Stimulated activated CD4-positive, alpha-beta T cell treated with anti-CD3 and anti-CD28 coated beads, Interleukin-4, amount 100 ng/mL, for 1 hour (primary cell): Measurements from ENCODE around the gene MRI1.
"Not testable (repeated sequence)": the region's sequence is repeated elsewhere in the genome, so short reads cannot be mapped to it uniquely, and the experiment has no call there.

Experiments used
- DNase-seq: peaks from one replicate; pipeline ENCODE4 v3.0.0-alpha.2; 2020

Gene MRI1

DNA sequence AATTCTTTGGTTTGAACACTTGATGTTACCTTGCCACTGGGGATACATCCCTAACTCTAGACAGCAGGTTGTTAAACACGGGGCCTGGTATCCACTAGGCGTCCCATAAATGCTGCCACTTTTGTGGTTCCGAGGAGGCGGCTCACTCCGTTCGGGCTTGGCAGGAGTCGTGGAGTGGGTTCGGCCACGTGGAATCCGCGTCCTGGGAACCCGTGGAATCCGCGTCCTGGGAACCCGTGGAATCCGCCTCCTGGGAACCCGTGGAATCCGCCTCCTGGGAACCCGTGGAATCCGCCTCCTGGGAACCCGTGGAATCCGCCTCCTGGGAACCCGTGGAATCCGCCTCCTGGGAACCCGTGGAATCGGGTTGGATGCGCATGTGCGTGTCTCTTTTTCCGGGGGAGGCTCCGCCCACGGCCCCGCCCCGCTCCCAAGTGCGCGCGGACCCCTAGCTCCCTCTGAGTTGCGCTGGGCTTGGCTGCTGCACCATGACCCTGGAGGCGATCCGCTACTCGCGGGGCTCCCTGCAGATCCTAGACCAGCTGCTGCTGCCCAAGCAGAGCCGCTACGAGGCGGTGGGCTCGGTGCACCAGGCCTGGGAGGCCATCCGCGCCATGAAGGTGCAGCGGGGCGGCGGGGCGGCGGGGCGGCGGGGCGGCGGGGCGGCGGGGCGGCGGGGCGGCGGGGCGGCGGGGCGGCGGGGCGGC lies at the start of gene MRI1:
MRI1 (plus strand) TSS at position 422 of the 707 bp plus-strand sequence; CDS start at position 489, 67 bp downstream.
- DNase-seq, result peak; percentile 73

DNA sequence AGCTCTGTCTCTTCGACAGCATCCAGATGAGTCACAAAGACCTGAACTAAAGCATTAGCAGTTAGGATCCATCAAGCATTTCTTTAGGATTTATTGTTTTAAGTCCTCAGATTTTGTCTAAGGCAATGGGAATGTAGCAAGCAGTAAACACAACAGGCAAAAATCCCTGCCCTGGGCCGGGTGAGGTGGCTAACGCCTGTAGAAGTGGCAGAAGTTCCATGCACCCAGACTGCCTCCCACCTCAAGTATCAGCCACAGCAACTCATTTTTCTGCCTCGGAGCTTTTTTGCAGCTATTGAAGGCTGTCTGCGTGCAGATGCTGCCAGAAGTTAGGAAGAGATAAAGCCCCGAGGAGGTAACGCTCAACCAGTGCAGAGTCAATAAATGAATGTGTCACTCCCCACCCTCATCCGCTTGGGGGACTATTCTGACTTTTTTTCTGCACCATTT lies 47.1 kb upstream of the MRI1 start:
- no peak for DNase-seq

DNA sequence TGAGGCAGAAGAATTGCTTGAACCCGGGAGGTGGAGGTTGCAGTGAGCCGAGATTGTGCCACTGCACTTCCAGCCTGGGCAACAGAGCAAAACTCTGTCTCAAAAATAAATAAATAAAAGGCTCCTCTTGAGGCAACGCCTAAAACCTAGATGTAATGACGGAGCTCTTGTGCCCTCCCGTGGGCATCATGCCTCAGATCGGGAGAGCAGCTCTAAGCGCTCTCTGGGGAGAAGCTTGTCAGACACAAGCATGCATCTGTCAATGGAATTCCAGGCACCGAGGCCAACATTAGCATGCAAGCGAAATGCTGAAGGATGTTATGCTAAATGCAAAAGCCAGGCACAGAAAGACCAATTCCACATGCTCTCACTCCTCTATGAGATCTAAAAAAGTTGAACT lies 45.6 kb upstream of the MRI1 start:
- DNase-seq, result no peak

DNA sequence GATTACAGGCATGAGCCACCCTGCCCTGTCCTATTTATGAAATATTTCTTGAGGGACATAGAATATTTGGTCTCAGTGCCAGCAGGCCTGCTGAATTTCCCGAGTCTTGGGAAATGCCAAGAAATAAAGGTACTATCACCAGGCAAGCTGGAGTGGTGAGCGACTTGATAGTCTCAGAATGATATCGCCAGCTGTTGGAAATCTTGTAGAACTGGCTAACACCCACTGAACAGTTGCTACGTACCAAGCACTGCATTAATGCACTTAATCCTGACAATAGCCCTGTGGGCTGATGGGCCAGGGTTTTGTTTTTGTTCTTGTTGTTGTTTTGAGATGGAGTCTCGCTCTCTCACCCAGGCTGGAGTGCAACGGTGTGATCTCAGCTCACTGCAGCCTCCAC lies 42.2 kb upstream of the MRI1 start:
- no peak for DNase-seq

DNA sequence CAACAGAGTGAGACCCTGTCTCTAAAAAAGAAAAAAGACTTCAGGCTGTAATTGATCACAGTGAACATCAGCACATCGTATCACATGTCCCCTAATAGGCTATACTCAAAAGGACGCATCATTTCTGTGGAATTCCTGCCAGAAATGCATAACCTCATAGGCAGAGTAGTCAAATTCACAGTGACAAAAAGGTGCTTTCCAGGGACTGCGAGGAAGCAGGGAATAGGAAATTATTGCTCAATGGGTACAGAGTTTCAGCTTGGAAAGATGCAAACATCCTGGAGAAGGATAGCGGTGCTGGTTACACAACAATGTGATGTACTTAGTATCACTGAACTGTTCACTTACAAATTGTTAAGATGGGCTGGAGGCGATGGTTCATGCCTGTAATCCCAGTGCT lies 41.1 kb upstream of the MRI1 start:
- no peak for DNase-seq

DNA sequence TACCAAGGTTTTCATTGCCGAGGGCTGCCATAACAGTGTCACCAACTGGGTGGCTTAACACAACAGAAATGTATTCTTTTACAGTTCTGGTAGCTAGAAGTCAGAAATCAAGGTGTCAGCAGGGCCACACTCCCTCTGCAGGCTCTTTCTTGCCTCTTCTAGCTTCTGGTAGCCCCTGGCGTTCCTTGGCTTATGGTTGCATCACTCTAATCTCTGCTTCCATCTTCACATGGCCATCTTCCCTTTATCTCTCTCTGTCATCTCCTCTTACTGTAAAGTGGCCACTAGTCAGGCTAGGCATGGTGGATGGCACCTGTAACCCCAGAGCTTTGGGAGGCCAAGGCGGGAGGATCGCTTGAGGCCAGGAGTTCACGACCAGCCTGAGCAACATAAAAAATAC lies 38.0 kb upstream of the MRI1 start:
- no peak for DNase-seq

DNA sequence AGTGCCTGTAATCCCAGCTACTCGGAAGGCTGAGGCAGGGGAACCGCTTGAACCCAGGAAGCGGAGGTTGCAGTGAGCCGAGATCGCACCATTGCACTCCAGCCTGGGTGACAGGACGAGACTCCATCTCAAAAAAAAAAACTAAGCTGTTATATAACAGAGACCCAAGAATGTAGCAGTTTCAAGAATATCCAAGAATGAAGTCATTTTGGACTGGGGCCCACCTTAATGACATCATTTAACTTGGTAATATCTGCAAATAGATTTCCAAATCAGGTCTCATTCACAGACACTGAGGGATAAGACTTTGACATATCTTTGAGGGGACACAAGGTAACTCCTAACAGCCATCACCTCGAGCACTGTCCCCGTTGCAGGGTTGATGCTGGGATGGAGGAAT lies 36.5 kb upstream of the MRI1 start:
- no peak for DNase-seq

DNA sequence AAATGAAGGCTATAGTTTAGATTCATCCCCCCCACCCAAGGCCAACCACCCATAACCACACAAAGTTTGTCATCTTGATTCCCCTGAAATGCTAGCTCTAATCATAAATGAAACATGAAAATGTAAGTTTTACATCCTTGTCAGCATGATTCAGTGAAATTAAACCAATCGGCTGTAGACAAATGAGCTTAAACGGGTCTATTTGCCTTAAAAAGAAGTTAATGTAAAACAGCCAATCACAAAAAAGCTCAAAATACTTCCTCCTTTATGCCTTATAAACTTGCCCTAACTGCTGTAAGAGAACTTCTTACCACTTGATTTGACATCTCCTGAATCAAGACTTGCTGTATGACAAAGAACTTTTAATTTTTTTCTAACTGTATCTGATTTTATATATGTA lies 34.5 kb upstream of the MRI1 start:
- no peak for DNase-seq

DNA sequence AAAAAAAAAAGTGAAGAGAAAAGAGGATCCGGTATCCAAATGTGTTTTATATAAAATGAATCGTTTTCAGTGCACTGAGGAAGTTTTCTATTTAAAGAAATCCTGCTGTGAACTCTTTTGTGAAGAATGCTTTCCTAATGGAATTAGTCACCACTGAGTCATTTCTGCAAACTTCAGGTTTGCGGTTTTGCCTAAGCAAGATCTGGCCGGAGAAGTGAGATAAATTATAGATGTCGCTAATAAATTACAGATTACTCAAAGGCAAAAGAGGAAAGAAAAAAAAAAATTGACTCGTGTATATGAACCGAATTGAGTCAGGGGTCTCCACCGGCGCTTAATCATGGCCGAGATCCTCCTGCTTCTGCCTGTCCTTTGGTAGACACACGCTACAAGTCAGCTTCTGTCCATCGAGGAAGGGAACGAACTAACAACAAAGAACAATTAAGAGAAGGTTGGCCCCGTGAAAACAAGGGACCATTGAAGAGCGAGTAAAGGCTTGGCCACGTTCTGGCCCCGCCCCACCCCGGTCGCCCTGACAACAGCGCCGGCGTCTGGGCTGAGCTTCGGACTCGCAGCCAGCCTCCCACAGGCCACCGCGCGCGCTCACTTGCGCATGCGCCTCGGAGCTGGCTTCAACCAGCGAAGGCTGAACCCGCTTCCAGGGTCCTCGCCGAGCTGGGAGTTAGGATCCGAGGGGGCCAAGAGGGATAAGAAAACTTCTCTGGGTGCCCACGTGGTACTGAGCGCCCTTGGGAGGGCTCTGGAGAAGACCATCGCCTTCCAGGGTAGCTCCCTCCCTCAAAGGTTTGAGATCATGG lies 33.0 kb upstream of the MRI1 start:
- peak; percentile 94 for DNase-seq

DNA sequence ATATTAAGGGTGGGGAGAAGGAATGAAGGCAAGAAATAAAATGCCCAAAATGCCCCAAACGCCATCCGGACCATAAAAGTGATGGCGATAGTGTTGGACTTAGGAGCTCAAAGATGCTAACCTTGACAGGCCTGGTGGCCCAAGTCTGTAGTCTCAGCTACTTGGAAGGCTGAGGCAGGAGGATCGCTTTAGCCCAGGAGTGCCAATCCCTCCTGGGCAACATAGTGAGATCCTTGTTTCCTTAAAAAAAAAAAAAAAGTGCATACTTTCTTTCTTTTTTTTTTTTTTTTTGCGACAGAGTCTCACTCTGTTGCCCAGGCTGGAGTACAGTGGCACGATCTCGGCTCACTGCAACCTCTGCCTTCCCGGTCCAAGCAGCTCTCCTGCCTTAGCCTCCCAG lies 32.0 kb upstream of the MRI1 start:
- DNase-seq, result no peak

DNA sequence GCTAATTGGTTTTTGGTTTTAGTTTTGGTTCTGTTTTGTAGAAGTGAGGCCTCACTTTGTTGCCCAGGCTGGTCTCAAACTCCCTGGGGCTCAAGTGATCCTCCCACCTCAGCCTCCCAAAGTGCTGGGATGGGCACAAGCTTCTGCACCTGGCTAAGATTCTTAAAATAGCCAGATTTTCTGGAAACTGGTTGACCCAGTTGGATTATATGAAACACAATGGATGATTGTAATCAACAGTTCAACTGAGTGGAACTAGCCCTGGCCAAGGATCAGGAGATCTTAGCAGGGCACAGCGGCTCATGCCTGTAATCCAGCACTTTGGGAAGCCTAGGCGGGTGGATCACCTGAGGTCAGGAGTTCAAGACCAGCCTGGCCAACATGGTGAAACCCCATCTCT lies 29.6 kb upstream of the MRI1 start:
- DNase-seq, result no peak

DNA sequence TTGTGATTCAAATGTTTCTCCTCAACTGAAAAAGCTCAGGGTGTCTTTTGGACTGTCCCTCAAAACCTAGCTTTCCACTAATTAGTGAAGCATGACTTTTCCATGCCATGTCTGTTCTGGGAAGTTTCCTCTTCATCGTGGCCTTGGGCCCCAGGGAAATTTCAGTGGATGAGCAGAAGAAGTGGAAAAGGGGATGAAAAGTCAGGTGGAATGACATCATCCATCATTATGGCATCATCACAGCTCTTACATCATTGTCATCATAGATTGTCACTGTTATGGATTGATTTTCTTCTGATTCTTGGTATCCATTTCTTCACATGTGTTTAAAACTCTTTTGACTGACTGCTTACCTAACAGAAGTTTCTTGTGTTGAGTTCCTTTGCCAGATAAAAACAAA lies 26.2 kb upstream of the MRI1 start:
- DNase-seq, result no peak

DNA sequence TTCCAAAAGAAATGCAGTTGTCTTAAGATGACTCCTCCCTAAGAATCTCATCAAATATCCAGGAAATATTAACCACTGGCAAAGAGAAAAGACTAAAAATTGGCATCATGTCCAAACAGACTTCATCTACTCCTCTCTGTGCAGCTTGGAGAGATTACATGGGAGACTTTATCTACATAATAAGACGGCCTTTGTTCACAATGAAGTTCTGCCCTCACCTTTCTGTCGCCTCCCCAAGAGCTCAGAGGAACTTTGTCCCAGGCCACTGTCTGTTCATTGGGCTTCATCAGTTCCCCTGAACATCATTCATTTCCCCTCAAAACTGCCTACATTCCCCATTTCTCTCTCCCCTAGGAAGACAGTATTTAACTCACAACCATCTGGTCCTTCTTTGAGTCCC lies 22.4 kb upstream of the MRI1 start:
- DNase-seq, result no peak

DNA sequence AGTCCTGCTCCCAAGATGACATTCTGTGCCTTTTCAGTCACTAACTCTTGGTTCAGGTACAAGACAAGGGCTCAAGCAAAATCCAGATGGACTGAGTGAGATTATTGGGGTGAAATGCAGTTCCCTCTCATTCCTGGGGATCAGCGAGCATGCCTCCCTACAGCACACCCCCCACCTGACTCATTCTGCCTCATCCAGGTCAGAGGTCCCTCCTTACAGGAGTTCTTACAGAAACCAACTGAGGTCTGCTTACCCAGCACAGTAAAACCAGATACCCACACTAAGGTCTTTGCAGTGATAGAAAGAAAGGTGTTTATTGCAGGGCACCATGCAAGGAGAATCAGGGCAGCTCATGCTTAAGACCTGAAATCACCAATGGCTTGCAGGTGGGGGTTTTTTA lies 21.6 kb upstream of the MRI1 start:
- no peak for DNase-seq

DNA sequence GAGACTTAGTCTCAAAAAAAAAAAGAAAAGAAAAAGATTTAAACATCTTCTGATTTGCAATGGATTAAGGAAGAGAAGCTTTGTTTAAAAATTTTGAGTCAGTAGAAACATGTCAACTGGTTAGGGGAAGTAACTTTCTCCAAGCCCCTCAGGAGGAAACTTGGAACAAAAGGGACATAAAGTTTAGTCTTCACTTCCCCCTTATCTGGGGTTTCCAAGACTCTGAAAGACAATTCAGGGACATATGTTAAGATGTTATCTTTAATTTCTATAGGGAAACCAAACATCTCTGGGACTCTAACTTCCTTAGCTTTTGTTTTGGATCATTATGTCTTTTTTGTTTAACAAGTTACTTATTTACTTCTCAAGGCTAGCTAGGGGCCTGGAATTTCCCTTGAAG lies 20.1 kb upstream of the MRI1 start:
- no peak for DNase-seq

DNA sequence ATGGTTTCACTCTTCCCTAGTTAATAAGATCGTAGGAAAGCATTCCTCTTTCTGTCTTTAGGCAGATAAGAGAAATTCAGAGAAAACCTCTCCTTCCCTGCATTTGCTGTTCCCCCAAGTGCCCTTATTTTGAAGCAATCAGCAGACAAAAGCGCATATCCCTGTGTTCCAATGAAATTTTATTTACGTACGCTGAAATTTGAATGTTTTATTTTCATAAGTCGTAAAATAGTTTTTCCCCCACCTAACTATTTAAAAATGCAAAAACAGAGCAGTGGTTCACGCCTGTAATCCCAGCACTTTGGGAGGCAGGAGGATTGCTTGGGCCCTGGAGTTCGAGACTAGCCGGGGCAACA lies 17.2 kb upstream of the MRI1 start:
- no peak for DNase-seq

DNA sequence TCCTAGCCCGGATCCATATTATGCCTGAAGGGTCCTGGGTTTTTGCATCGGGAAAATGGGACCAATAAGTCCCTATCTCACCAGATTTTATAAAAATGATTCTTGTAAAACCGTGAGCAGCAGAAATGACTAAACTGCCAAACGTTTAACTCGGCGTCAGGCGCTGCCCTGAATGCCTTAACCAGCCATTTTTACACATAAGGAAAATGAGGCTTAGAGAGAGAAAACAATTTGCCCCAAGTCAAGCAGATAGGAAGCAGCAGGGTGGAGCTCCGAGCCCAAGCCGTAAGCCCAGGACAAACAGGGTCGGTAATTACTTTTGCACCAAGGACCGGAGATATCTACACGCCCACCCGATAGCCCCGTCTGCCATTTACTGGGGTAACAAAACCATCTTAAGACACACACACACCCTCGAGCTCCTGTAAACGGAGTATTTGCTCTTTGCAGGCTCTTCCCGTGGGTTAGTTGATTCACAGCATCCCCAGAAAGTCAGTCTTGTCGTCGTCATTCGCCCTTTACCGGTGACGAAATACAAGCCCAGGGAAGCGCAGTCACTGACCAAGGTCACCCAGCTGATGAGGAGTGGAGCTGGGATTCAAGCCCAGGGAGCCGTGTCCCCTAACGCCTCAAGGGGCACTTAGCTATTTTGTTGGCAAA lies 16.0 kb upstream of the MRI1 start:
- DNase-seq, result no peak

DNA sequence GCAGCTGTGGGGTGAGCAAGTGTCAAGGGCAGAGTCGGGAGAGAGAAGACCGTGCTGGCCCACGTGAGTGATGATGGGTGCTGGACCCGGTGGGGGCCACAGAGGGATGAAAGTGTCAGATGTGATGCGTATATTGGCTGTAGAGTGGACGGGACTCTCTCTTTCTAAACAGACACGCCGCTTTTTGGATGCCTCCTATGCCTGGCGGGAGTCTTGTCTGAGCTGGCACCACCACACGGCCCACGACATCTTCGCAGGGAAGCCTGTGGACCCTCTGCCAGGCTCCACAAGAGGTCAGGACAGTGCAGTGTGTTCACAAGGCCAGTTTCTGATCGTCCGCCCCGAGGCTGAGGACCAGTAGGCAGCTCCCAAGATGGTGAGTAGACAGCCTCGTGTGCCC lies 12.9 kb upstream of the MRI1 start:
- DNase-seq, result no peak

DNA sequence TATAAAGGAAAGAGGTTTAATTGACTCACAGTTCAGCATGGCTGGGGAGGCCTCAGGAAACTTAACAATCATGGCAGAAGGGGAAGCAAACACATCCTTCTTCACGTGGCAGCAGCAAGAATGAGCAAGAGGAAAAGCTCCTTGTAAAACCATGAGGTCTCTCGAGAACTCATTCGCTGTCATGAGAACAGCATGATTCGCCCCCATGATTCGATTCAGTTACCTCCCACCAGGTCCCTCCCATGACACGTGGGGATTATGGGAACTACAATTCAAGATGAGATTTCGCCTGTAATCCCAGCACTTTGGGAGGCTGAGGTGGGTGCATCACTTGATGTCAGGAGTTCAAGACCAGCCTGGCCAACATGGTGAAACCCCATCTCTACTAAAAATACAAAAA lies 10.7 kb upstream of the MRI1 start:
- DNase-seq, result not testable (repeated sequence)

DNA sequence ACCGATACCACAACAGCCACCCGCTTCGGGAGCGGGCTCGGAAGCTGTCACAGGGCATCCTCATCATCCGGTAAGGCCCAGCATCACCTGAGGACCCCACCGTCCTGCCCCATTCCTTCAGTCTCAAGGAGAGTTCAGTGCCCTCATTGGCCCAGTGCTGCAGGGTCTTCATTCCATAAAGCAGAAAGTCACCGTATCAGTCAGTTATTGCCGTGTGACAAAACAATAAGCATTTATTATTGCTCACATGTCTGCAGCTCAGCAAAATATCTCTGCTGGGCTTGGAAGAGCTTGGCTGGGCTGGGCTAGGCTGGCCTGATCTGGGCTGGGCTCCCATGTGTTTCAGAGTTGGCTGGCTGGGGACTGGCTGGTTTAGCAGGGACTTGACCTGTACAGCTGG lies 8.1 kb upstream of the MRI1 start:
- DNase-seq, result no peak

DNA sequence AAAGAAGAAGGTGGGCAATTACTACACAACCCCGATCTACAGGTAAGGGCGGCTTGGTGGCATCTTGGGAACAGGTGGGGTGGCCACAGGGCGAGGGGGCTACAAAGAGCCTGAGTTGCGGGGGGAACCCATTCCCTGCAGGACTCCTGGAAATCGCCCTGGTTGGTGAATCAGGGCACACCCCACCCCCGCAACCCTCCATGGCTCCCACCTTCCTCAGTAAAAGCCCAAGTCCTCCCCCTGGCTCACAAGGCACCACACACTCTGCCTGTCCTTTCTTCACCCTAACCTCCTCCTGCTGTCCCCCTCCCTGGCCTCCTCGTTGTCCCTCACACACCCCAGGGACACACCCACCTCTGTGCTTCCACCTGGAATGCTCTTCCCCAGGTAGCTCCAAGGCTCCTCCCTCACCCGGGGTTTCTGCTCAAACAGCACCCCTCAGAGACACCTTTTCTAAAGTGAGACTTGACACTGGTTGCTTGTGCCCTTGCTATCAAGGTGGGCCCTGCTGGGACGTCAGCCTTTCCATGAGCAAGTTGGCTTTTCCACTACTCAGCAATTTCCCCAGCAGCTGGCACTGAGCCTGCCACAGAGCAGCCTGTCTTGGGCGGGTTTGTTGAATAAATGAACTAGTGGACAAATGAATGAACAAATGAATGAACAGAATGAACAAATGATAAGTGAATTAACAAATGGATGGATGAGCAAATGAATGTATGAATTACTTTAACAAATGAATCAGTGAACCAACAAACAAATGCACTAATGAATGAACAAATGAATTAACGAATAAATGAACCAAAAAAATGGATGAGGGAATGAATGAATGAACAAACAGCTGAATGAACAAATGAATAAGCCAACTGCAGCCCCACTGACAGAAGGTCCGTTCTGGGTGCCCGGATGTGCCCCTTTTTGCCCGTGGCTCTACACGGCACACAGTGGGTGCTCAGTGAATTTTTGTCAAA lies 6.2 kb upstream of the MRI1 start:
- DNase-seq, result no peak

DNA sequence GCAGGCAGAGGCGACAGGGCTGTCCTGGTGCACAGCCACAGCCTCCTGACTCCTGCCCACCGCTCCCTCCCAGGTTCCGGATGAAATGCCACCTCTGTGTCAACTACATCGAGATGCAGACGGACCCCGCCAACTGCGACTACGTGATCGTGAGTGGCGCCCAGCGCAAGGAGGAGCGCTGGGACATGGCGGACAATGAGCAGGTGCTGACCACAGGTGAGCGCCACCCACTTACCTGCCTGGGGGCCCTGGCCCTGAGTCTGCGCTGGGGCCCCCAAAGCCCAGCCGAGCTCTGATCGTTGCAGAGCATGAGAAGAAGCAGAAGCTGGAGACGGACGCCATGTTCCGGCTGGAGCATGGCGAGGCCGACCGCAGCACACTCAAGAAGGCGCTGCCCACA lies 5.5 kb upstream of the MRI1 start:
- no peak for DNase-seq

DNA sequence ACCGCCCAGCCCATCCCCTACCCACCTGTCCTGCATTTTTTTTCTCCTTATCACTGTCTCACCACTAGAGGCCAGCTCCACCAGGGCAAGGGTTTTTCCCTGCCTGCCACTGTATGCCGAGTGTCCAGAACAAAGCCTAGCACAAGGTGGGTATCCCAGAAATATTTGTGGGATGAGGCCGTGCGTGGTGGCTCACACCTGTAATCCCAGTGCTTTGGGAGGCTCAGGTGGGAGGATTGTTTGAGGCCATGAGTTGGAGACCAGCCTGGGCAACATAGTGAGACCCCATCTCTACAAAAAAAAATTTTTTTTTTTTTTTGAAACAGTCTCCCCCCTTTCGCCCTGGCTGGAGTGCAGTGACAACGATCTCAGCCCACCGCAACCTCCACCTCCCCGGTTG lies 2.9 kb upstream of the MRI1 start:
- DNase-seq, result no peak
